ENCODE measurements around the gene CYP39A1. TPM values are rescaled to one million over a fixed set of nuclear protein-coding genes. Genes with fewer than 3 reads are reported as not detected.

CYP39A1 gene
- polyA plus RNA-seq, 1 experiment = not detected

DNA sequence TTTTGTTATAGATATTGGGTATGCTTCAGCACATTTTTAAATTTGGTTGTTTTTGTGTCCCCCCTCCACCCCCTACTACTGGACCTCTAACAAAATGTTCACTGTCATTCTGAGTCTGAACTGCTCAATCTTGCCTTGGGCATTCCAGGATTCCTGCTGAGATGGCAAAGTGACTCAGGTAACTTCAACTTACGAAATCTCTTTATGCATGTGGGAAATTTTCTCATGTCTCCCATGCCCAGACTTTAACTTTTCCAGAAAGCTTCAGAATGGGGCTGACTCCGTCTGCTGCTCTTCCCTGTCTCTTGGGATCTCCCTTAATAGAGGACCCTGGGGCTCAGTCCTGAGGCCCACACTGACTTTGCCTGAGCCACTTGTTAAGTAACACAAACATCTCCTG lies 14.0 kb downstream of the CYP39A1 start:
- Histone ChIP-seq H3K27me3 (ENCODE audit: control insufficient read depth, insufficient read depth, low read length) (no peaks in the 10 kb centered on the region), H3K36me3 (ENCODE audit: control insufficient read depth, insufficient read depth, low read length) (no peaks in the 10 kb centered on the region), H3K4me3 (ENCODE audit: low read depth, low read length) (no peak overlapping the region)
- ChIA-PET CTCF (no interaction called here), POLR2A (no interaction called here)
- no peak for DNase-seq (ENCODE audit: low read depth)
- TF ChIP-seq, protein P1, sequence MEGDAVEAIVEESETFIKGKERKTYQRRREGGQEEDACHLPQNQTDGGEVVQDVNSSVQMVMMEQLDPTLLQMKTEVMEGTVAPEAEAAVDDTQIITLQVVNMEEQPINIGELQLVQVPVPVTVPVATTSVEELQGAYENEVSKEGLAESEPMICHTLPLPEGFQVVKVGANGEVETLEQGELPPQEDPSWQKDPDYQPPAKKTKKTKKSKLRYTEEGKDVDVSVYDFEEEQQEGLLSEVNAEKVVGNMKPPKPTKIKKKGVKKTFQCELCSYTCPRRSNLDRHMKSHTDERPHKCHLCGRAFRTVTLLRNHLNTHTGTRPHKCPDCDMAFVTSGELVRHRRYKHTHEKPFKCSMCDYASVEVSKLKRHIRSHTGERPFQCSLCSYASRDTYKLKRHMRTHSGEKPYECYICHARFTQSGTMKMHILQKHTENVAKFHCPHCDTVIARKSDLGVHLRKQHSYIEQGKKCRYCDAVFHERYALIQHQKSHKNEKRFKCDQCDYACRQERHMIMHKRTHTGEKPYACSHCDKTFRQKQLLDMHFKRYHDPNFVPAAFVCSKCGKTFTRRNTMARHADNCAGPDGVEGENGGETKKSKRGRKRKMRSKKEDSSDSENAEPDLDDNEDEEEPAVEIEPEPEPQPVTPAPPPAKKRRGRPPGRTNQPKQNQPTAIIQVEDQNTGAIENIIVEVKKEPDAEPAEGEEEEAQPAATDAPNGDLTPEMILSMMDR (IDR thresholded peaks at IDR 0.05; ENCODE audit: insufficient read depth, low read depth, low read length) = no peak

DNA sequence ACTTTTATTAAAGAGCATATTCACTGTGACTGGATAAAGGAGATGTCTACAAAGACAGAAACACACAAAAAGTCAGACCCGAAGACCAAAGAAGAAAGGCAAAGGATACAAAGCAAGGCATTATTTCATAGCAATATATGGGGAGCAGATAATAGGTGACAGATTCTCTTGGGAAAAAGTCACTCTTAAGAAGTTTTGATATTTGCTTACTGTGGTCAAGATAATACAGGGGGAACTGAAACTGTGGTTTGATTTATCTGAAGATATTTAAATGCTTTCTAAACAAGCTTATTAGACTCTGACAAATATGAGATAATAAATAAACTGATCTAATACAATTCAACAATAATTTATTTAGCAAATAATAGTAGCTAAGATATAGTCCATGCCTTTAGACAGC lies 14.7 kb downstream of the CYP39A1 start:
- H3K4me3 ChIP-seq (ENCODE audit: low read depth, low read length) = no peak overlapping the region
- ChIA-PET POLR2A (no interaction called here), CTCF (no interaction called here)
- H3K27me3 ChIP-seq (ENCODE audit: control insufficient read depth, insufficient read depth, low read length) = no peaks in the 10 kb centered on the region
- H3K36me3 ChIP-seq (ENCODE audit: control insufficient read depth, insufficient read depth, low read length) = no peaks in the 10 kb centered on the region
- TF ChIP-seq, protein P1 (IDR thresholded peaks at IDR 0.05; ENCODE audit: insufficient read depth, low read depth, low read length) = no peak
- DNase-seq (ENCODE audit: low read depth) = no peak

DNA sequence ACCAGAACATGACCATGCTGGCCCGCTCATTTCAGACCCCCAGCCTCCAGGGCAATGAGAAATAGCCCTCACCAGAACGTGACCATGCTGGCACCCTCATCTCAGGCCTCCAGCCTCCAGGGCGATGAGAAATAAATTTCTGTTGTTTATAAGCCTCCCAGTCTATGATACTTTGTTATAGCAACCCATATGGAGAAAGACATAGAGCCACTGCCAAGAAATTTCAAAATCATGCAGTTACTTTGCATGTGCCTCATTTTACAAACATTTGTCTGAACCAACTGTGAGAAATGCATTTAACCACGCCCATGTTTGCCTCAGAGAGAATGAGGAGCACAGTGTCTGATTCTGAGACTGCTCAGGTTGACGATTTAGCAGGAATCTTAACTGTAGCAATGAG lies 15.5 kb downstream of the CYP39A1 start:
- POLR2A ChIA-PET = no interaction called here
- H3K36me3 ChIP-seq (ENCODE audit: control insufficient read depth, insufficient read depth, low read length) = no peaks in the 10 kb centered on the region
- TF ChIP-seq, protein P1 (IDR thresholded peaks at IDR 0.05; ENCODE audit: insufficient read depth, low read depth, low read length) = no peak
- H3K27me3 ChIP-seq (ENCODE audit: control insufficient read depth, insufficient read depth, low read length) = no peaks in the 10 kb centered on the region
- CTCF ChIA-PET = no interaction called here
- peak; percentile 74 for DNase-seq (ENCODE audit: low read depth)
- H3K4me3 ChIP-seq (ENCODE audit: low read depth, low read length) = no peak overlapping the region

DNA sequence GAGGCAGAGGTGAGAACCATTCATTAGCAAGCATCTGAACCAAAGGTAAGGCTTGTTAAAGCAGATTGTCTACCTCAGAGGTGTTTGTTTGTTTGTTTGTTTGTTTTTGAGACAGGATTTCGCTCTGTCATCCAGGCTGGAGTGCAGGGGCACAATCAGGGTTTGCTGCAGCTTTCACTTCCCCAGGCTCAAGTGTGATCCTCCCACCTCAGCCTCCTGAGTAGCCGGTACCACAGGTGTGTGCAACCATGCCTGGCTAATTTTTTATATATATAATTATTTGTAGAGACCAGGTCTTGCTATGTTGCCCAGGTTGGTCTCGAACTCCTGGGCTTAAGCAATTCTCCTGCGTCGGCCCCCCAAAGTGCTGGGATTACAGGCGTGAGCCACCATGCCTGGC lies 17.2 kb downstream of the CYP39A1 start:
- Histone ChIP-seq H3K27me3 (ENCODE audit: control insufficient read depth, insufficient read depth, low read length) (no peaks in the 10 kb centered on the region), H3K36me3 (ENCODE audit: control insufficient read depth, insufficient read depth, low read length) (no peaks in the 10 kb centered on the region), H3K4me3 (ENCODE audit: low read depth, low read length) (no peak overlapping the region)
- TF ChIP-seq, protein P1 (IDR thresholded peaks at IDR 0.05; ENCODE audit: insufficient read depth, low read depth, low read length) = no peak
- POLR2A ChIA-PET = no interaction called here
- CTCF ChIA-PET = no interaction called here
- DNase-seq (ENCODE audit: low read depth) = no peak

DNA sequence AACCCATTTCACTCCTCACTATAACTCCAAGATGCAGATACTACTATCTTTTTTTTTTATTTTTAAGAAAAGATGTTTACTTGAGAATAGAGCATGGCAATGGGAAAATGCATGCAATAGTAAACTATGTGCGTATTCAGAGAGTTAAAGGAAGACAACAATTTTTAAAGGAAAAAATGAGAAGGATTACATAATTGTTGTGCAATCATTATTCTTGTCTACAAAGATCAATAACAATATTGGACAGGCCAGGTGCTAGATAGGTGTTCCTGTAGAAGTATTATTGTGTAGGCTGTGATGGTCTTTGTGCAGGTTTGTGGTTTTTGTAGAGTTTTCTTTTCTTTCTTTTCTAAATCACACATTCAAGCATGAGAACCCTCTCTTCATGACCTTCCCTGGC lies 20.6 kb downstream of the CYP39A1 start:
- Histone ChIP-seq H3K36me3 (ENCODE audit: control insufficient read depth, insufficient read depth, low read length) (no peaks in the 10 kb centered on the region), H3K4me3 (ENCODE audit: low read depth, low read length) (no peak overlapping the region), H3K27me3 (ENCODE audit: control insufficient read depth, insufficient read depth, low read length) (no peaks in the 10 kb centered on the region)
- ChIA-PET POLR2A (no interaction called here), CTCF (interaction anchor here (0.8 kb wide), 1 partner anchor 213 kb away, joined by 4 read pairs; no protein-coding TSS in a partner anchor)
- no peak for DNase-seq (ENCODE audit: low read depth)
- TF ChIP-seq, protein P1 (IDR thresholded peaks at IDR 0.05; ENCODE audit: insufficient read depth, low read depth, low read length) = no peak

All from BJ (cell line).